ENCODE data around the gene PPAN. TPM values are rescaled to one million over a fixed set of nuclear protein-coding genes. Genes with fewer than 3 reads are reported as not detected.

The PPAN gene
- total RNA-seq, 1 donor from 2014 or later, result 45.3 TPM

DNA sequence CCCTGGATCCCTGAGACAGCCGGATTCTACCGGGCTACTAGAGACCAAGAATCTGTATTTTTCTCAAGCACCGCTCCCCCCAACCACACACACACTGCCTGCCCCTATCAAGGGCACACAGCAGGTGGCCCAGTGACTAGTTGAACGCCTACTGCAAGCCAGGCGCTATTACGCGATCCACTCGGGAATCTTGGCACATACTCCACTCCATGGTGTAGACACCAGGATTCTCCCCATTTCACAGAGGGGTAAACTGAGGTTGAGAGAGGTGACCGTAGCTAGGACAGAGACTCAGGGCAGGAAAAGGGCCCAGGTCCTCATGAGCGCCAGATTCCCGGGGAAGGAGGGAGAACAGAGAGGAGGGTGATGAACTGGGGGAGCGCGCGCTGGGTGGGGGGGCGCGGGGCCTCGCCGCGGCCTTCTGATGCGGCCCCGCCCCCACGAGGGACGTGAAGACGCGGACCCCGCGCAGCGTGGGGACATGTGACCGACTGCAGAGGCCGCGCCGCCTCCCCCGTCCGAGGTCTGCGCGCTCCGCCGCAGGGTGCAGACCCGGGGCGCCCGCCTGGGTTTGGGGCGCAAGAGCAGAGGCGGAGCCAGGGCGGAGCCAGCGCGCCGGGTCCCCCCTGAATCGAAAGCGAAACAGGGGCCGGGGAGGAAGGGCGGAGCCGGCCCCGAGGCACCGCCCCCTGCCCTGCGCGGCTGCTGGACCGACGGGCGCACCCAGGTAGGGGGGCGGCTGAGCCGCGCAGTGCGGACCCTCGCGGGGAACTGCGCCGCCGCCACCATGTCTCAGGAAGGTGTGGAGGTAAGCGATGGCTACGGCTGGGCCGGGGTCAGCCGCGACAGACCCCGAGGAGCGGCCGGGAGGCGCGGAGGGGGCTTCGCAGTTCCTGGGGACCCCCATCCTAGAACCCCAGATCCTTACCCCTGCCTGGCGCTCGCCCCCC lies 20.2 kb upstream of the PPAN start, which contains the start of gene SHFL:
Gene SHFL (plus strand): TSS at position 677 of the 950 bp plus-strand sequence. CDS start 111 bp downstream, at position 788.
- Histone ChIP-seq H3K36me3 (ENCODE audit: control insufficient read depth, insufficient read depth, low read length) (peaks cover 3% of the 10 kb centered on the region), H3K4me3 (ENCODE audit: low read depth, low read length) (peak within 1 kb of the TSS; percentile 84), H3K27me3 (ENCODE audit: control insufficient read depth, insufficient read depth, low read length) (no peaks in the 10 kb centered on the region)
- TF ChIP-seq, protein P1, sequence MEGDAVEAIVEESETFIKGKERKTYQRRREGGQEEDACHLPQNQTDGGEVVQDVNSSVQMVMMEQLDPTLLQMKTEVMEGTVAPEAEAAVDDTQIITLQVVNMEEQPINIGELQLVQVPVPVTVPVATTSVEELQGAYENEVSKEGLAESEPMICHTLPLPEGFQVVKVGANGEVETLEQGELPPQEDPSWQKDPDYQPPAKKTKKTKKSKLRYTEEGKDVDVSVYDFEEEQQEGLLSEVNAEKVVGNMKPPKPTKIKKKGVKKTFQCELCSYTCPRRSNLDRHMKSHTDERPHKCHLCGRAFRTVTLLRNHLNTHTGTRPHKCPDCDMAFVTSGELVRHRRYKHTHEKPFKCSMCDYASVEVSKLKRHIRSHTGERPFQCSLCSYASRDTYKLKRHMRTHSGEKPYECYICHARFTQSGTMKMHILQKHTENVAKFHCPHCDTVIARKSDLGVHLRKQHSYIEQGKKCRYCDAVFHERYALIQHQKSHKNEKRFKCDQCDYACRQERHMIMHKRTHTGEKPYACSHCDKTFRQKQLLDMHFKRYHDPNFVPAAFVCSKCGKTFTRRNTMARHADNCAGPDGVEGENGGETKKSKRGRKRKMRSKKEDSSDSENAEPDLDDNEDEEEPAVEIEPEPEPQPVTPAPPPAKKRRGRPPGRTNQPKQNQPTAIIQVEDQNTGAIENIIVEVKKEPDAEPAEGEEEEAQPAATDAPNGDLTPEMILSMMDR (IDR thresholded peaks at IDR 0.05; ENCODE audit: insufficient read depth, low read length, severe bottlenecking), result no peak
- FAIRE-seq (no peak), DNase-seq (ENCODE audit: low read depth) (peak; percentile 33)

- Histone ChIP-seq H3K27me3 (ENCODE audit: control insufficient read depth, insufficient read depth, low read length) (no peaks in the 10 kb centered on the region), H3K36me3 (ENCODE audit: control insufficient read depth, insufficient read depth, low read length) (peaks cover 3% of the 10 kb centered on the region), H3K4me3 (ENCODE audit: low read depth, low read length) (peak overlapping the region; percentile 84)
- TF ChIP-seq, protein P1 (IDR thresholded peaks at IDR 0.05; ENCODE audit: insufficient read depth, low read length, severe bottlenecking), result no peak
- FAIRE-seq, result no peak
- DNase-seq (ENCODE audit: low read depth), result no peak
These were observed 19.5 kb upstream of the PPAN start for GRCh38 chr19:10086591-10087192.

- Histone ChIP-seq H3K36me3 (ENCODE audit: control insufficient read depth, insufficient read depth, low read length) (peaks cover 3% of the 10 kb centered on the region), H3K4me3 (ENCODE audit: low read depth, low read length) (no peak overlapping the region), H3K27me3 (ENCODE audit: control insufficient read depth, insufficient read depth, low read length) (no peaks in the 10 kb centered on the region)
- TF ChIP-seq, protein P1 (IDR thresholded peaks at IDR 0.05; ENCODE audit: insufficient read depth, low read length, severe bottlenecking), result no peak
- FAIRE-seq (no peak), DNase-seq (ENCODE audit: low read depth) (no peak)
These were observed 18.7 kb upstream of the PPAN start for GRCh38 chr19:10087296-10088061.

- Histone ChIP-seq H3K27me3 (ENCODE audit: control insufficient read depth, insufficient read depth, low read length) (no peaks in the 10 kb centered on the region), H3K4me3 (ENCODE audit: low read depth, low read length) (no peak overlapping the region), H3K36me3 (ENCODE audit: control insufficient read depth, insufficient read depth, low read length) (peaks cover 3% of the 10 kb centered on the region)
- FAIRE-seq (no peak), DNase-seq (ENCODE audit: low read depth) (no peak)
- TF ChIP-seq, protein P1 (IDR thresholded peaks at IDR 0.05; ENCODE audit: insufficient read depth, low read length, severe bottlenecking), result no peak
These were observed 17.1 kb upstream of the PPAN start for GRCh38 chr19:10088949-10089554.

DNA sequence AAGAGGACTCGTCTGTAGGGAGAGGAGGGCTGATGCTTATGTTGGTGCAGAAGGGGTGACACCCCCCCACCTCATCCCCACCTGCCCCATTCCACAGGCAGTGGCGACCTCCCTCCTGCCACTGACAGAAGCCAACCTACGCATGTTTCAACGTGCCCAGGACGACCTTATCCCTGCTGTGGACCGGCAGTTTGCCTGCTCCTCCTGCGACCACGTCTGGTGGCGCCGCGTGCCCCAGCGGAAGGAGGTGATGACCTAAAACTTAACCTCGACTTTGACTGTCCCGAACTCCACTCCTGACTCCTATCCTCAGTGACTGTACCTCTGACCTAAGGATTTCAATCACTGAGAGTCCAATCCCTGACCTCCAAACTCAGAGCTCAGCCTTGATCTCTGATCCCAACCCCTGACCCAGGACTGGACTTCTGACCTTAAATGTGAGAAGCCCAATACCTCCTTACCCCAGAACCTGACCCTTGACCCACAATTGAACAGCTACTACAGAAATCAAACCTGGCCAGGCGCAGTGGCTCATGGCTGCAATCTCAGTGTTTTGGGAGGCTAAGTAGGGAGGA lies 16.3 kb upstream of the PPAN start:
- no peaks in the 10 kb centered on the region for H3K27me3 ChIP-seq (ENCODE audit: control insufficient read depth, insufficient read depth, low read length)
- no peak for DNase-seq (ENCODE audit: low read depth)
- FAIRE-seq, result no peak
- H3K36me3 ChIP-seq (ENCODE audit: control insufficient read depth, insufficient read depth, low read length), result peaks cover 3% of the 10 kb centered on the region
- H3K4me3 ChIP-seq (ENCODE audit: low read depth, low read length), result no peak overlapping the region
- TF ChIP-seq, protein P1 (IDR thresholded peaks at IDR 0.05; ENCODE audit: insufficient read depth, low read length, severe bottlenecking), result no peak

Measured in bronchial epithelial cell (primary cell).